Astrocyte (in vitro differentiated cells and primary cell): ENCODE data around the gene CACNB4.

Source experiments
- CTCF ChIP-seq: IDR thresholded peaks from 2 replicates; pipeline ENCODE4 v1.5.1; 2011; ENCODE audit warnings: low read depth, mild to moderate bottlenecking, inconsistent platforms, low read length, moderate library complexity; ENCODE audit not compliant: insufficient read depth
- EZH2 ChIP-seq: IDR thresholded peaks from 2 replicates; pipeline ENCODE4 v1.6.1; 2012; ENCODE audit warnings: mild to moderate bottlenecking, low read length, inconsistent platforms; ENCODE audit not compliant: insufficient read depth

GRCh38 chr2:151837926-151838325, 260.9 kb downstream of the CACNB4 start:
- TF ChIP-seq CTCF, result no peak
- no peak for TF ChIP-seq EZH2
